Activated T-helper 17 cell treated with anti-CD3 and anti-CD28 coated beads, Interleukin-2, amount 50 U/mL, for 72 hours (primary cell): Measurements from ENCODE around the gene TRIM62. TPM values are rescaled to one million over a fixed set of nuclear protein-coding genes. Genes with fewer than 3 reads are reported as not detected.

Experiments used
- ATAC-seq: fragments of 150-1000 bp; cut with Tn5 transposase; replicated peaks from 2 replicates; pipeline ENCODE4 v1.10.0; 2021; ENCODE audit warnings: mild to moderate bottlenecking, moderate library complexity
- H3K27ac Mint-ChIP-seq: one replicate; pipeline ENCODE4 v1.8.0; 2022; ENCODE audit warnings: mixed read lengths
- H3K27me3 Mint-ChIP-seq: one replicate; pipeline ENCODE4 v1.8.0; 2022; ENCODE audit warnings: mixed read lengths
- H3K36me3 Mint-ChIP-seq: one replicate; pipeline ENCODE4 v1.8.0; 2022; ENCODE audit warnings: low read depth, mild to moderate bottlenecking, mixed read lengths
- H3K4me1 Mint-ChIP-seq: one replicate; pipeline ENCODE4 v1.8.0; 2022; ENCODE audit warnings: mixed read lengths
- H3K4me3 Mint-ChIP-seq: one replicate; pipeline ENCODE4 v1.8.0; 2022; ENCODE audit warnings: mild to moderate bottlenecking, mixed read lengths
- H3K9me3 Mint-ChIP-seq: one replicate; pipeline ENCODE4 v1.8.0; 2022; ENCODE audit warnings: mixed read lengths
- total RNA-seq, 2 donors: library from RNA; stranded (reverse); gene quantifications; one replicate each; pipeline ENCODE4 v1.2.3, GENCODE V29; 2022

Gene TRIM62
- total RNA-seq, 2 donors from 2014 or later = 4.3 to 6.5 TPM

GRCh38 chr1:33157131-33157530 is 24.7 kb downstream of the TRIM62 start:
- Mint-ChIP-seq H3K36me3 (peaks cover 35% of the 10 kb centered on the region), H3K4me3 (no peak overlapping the region), H3K27ac (peak overlapping the region; percentile 16), H3K4me1 (no peaks in the 10 kb centered on the region), H3K27me3 (no peaks in the 10 kb centered on the region), H3K9me3 (no peaks in the 10 kb centered on the region)
- ATAC-seq = no peak

DNA sequence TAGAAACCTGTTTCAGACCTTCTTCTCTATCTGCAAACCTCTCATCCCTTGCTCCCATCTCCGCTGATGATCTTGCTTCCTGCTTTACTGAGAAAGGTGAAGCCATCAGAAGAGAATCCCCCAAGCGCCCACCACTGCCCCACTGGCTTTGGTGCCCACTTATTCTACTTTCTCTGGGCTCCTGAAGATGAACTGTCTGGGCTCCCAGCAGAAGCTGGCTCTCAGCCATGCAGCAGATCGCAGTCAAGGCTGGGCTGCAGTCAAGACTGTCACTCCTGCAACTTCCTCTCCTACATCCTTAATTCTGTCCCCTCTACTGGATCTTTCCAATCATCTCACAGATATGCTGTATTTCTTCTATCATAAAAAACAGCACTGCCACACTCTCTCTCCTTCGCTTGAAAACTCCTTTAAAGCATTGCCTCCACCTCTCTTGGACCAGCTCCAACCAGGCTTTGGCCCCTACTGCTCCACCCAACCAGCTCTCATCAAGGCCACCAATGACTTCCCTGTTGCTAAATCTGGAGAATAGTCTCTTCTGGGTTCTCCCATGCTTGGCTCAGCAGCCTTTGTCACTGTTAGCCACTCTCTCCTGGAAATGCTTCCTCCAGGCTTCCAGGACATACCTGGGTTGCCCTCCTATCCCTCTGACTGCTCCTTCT is 25.8 kb downstream of the TRIM62 start:
- Mint-ChIP-seq H3K9me3 (no peaks in the 10 kb centered on the region), H3K27me3 (no peaks in the 10 kb centered on the region), H3K4me1 (no peaks in the 10 kb centered on the region), H3K36me3 (peaks cover 35% of the 10 kb centered on the region), H3K4me3 (no peak overlapping the region), H3K27ac (peak overlapping the region; percentile 47)
- ATAC-seq = no peak

GRCh38 chr1:33153650-33154049 is 28.2 kb downstream of the TRIM62 start:
- H3K9me3 Mint-ChIP-seq = no peaks in the 10 kb centered on the region
- H3K36me3 Mint-ChIP-seq = peaks cover 24% of the 10 kb centered on the region
- H3K27ac Mint-ChIP-seq = no peak overlapping the region
- no peaks in the 10 kb centered on the region for H3K27me3 Mint-ChIP-seq
- ATAC-seq = no peak
- no peaks in the 10 kb centered on the region for H3K4me1 Mint-ChIP-seq
- no peak overlapping the region for H3K4me3 Mint-ChIP-seq

GRCh38 chr1:33152685-33153432 is 29.0 kb downstream of the TRIM62 start:
- no peaks in the 10 kb centered on the region for H3K9me3 Mint-ChIP-seq
- peak overlapping the region; percentile 52 for H3K27ac Mint-ChIP-seq
- peaks cover 16% of the 10 kb centered on the region for H3K36me3 Mint-ChIP-seq
- no peaks in the 10 kb centered on the region for H3K4me1 Mint-ChIP-seq
- no peak for ATAC-seq
- no peaks in the 10 kb centered on the region for H3K27me3 Mint-ChIP-seq
- no peak overlapping the region for H3K4me3 Mint-ChIP-seq

DNA sequence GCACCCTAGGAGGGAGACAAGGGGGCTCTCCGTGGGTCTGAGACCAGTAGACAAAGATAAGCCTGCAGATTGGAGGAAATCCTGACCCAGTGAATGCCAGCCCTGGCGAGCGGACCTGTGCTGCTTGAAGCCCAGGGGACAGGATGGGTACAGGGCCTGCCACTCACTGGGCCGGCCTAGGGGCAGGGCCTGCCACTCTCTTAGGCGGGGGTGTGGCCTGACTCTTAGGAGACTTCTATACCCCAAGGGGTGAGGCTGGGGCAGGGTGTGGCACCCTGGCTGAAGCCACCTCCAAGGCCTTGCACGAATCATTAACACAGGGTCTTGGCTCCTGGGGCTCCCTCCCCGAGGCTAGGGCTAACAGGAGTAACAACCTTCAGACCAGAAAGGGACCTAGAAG is 30.7 kb downstream of the TRIM62 start:
- ATAC-seq = no peak
- Mint-ChIP-seq H3K4me3 (no peak overlapping the region), H3K27me3 (no peaks in the 10 kb centered on the region), H3K27ac (peak overlapping the region; percentile 43), H3K4me1 (peaks cover 5% of the 10 kb centered on the region), H3K36me3 (peaks cover 16% of the 10 kb centered on the region), H3K9me3 (no peaks in the 10 kb centered on the region)

GRCh38 chr1:33150522-33150921 is 31.3 kb downstream of the TRIM62 start:
- H3K4me3 Mint-ChIP-seq = no peak overlapping the region
- no peak for ATAC-seq
- no peaks in the 10 kb centered on the region for H3K9me3 Mint-ChIP-seq
- peaks cover 13% of the 10 kb centered on the region for H3K36me3 Mint-ChIP-seq
- H3K27me3 Mint-ChIP-seq = no peaks in the 10 kb centered on the region
- H3K4me1 Mint-ChIP-seq = peaks cover 5% of the 10 kb centered on the region
- peak overlapping the region; percentile 76 for H3K27ac Mint-ChIP-seq

GRCh38 chr1:33149453-33150190 is 32.2 kb downstream of the TRIM62 start:
- Mint-ChIP-seq H3K36me3 (peaks cover 15% of the 10 kb centered on the region), H3K4me3 (no peak overlapping the region), H3K27ac (peak overlapping the region; percentile 76), H3K27me3 (no peaks in the 10 kb centered on the region), H3K9me3 (no peaks in the 10 kb centered on the region), H3K4me1 (peaks cover 5% of the 10 kb centered on the region)
- ATAC-seq = no peak

GRCh38 chr1:33148615-33149014 is 33.2 kb downstream of the TRIM62 start:
- ATAC-seq = no peak
- Mint-ChIP-seq H3K4me3 (no peak overlapping the region), H3K36me3 (peaks cover 15% of the 10 kb centered on the region)

GRCh38 chr1:33147997-33148314 is 33.9 kb downstream of the TRIM62 start:
- H3K27ac Mint-ChIP-seq = no peak overlapping the region
- peaks cover 5% of the 10 kb centered on the region for H3K4me1 Mint-ChIP-seq
- H3K27me3 Mint-ChIP-seq = no peaks in the 10 kb centered on the region
- H3K4me3 Mint-ChIP-seq = no peak overlapping the region
- H3K36me3 Mint-ChIP-seq = peaks cover 15% of the 10 kb centered on the region
- H3K9me3 Mint-ChIP-seq = no peaks in the 10 kb centered on the region
- ATAC-seq = no peak

More at GRCh38 chr1:33148615-33149014, 33.2 kb downstream of the TRIM62 start:
- H3K27ac Mint-ChIP-seq = no peak overlapping the region
- H3K27me3 Mint-ChIP-seq = no peaks in the 10 kb centered on the region
- H3K9me3 Mint-ChIP-seq = no peaks in the 10 kb centered on the region
- peaks cover 5% of the 10 kb centered on the region for H3K4me1 Mint-ChIP-seq

GRCh38 chr1:33147275-33147996 is 34.4 kb downstream of the TRIM62 start:
- H3K4me3 Mint-ChIP-seq = no peak overlapping the region
- no peak for ATAC-seq
- peaks cover 15% of the 10 kb centered on the region for H3K36me3 Mint-ChIP-seq
- no peaks in the 10 kb centered on the region for H3K9me3 Mint-ChIP-seq
- H3K27ac Mint-ChIP-seq = no peak overlapping the region
- peaks cover 5% of the 10 kb centered on the region for H3K4me1 Mint-ChIP-seq
- no peaks in the 10 kb centered on the region for H3K27me3 Mint-ChIP-seq

DNA sequence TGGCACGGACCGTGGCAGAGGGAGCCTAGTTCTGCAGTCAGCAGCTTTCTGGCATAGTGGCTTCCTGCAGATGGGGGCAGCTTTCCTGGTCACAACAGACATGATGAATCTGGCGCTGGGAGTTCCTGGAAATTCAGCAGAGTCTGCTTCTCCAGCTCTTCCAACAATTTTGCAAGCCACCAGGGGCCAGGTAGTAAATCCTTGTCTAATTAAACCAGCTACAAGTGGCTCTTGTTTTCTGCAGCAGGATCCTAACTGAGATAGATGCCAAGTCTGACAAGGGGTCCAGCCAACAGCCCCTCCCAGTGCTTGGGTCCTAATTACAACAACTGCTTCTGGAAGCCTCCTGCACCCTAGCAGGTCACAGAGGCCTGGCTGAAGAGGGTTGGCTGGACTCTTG is 35.8 kb downstream of the TRIM62 start:
- Mint-ChIP-seq H3K27me3 (no peaks in the 10 kb centered on the region), H3K4me3 (no peak overlapping the region), H3K36me3 (peaks cover 15% of the 10 kb centered on the region), H3K4me1 (peaks cover 9% of the 10 kb centered on the region), H3K9me3 (no peaks in the 10 kb centered on the region), H3K27ac (no peak overlapping the region)
- ATAC-seq = no peak

DNA sequence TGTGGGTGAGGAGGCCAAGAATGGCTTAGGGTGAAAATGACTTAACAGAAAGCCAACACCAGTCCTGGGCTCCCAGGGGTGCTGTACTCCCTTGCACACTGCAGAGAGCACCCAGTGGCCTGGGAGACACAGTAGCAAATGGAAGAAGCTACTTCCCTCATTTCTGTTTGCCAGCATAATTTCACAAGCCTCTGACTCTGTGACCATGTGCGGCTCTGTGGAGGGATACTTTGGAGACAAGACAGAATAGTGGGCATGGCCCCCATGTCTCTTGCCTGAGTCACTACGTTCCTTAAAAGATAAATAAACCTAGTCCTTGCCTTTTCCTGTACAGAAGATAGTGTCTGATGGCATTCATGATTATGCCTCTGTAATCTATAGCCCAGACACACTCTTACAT is 38.1 kb downstream of the TRIM62 start:
- Mint-ChIP-seq H3K9me3 (no peaks in the 10 kb centered on the region), H3K36me3 (peaks cover 15% of the 10 kb centered on the region), H3K4me3 (no peak overlapping the region), H3K4me1 (peaks cover 10% of the 10 kb centered on the region), H3K27me3 (no peaks in the 10 kb centered on the region), H3K27ac (peak overlapping the region; percentile 23)
- no peak for ATAC-seq

DNA sequence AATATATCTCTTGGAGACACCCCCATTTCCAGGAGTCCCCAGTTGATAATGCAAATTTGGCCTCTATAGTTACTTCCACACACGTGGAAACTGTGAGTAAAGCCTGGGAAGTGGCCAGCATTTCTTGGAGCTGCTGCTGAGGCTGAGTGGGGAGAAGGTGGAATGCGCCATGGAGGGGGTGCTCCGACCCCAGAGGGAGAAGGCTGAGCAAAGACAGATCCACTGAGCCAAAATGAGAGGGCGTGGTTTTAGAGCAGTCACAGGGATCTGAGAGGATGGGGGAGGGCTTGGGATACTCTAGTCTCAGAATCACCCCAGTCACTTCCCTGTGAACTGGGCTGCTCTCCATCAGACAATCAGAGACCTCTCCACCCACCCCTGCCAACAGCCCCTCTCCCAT is 38.7 kb downstream of the TRIM62 start:
- H3K27ac Mint-ChIP-seq = peak overlapping the region; percentile 23
- no peaks in the 10 kb centered on the region for H3K9me3 Mint-ChIP-seq
- no peak for ATAC-seq
- peaks cover 10% of the 10 kb centered on the region for H3K4me1 Mint-ChIP-seq
- no peak overlapping the region for H3K4me3 Mint-ChIP-seq
- peaks cover 15% of the 10 kb centered on the region for H3K36me3 Mint-ChIP-seq
- no peaks in the 10 kb centered on the region for H3K27me3 Mint-ChIP-seq

DNA sequence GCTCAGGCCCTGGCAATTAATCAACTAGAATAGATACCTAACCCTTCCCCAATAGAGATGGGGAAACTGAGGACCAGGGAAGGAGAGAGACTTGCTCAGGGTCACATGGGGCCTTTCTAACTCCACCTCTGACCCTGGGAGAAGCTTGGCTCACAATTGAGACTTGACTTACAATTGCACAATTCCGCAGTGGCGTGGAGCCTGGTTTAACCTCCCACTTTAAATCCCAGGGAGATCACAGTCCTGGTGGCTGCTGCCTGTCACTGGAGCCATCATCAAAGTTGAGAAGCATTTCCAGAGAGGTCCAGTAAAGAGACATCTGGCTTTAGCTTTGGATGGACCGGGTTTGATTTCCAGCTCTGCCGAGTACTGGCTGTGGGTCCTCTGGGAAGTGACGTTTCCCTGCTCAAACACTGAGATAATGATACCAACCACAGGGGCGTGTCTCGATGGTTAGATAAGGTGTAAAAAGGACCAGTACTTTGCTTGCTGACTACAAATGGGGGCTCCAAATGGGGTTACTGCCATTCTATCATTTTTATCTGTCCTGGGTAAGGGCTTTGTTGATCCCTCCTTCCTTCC is 39.3 kb downstream of the TRIM62 start:
- no peak overlapping the region for H3K4me3 Mint-ChIP-seq
- H3K27me3 Mint-ChIP-seq = no peaks in the 10 kb centered on the region
- no peaks in the 10 kb centered on the region for H3K9me3 Mint-ChIP-seq
- peaks cover 10% of the 10 kb centered on the region for H3K4me1 Mint-ChIP-seq
- H3K36me3 Mint-ChIP-seq = peaks cover 15% of the 10 kb centered on the region
- no peak for ATAC-seq
- peak overlapping the region; percentile 36 for H3K27ac Mint-ChIP-seq
